DMS79 treated with DMSO at 0.1 percent for 48 hours (cell line): ENCODE results near the gene LIN37.

Experiments used
- DNase-seq: peaks from one replicate; lab custom pipeline; 2025; lab: John Stamatoyannopoulos, UW

The LIN37 gene

DNA sequence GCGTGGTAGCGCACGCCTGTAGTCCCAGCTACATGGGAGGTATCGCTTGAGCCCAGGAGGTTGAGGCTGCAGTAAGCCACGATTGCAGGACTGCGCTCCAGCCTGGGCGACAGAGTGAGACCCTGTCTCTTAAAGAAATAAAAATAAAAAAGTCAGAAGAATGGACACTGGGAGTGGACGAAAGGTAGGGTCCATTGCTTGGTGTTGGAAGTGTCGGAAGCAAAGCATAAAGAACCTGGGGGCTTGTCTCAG is 26.6 kb downstream of the LIN37 start:
- DNase-seq: no peak

DNA sequence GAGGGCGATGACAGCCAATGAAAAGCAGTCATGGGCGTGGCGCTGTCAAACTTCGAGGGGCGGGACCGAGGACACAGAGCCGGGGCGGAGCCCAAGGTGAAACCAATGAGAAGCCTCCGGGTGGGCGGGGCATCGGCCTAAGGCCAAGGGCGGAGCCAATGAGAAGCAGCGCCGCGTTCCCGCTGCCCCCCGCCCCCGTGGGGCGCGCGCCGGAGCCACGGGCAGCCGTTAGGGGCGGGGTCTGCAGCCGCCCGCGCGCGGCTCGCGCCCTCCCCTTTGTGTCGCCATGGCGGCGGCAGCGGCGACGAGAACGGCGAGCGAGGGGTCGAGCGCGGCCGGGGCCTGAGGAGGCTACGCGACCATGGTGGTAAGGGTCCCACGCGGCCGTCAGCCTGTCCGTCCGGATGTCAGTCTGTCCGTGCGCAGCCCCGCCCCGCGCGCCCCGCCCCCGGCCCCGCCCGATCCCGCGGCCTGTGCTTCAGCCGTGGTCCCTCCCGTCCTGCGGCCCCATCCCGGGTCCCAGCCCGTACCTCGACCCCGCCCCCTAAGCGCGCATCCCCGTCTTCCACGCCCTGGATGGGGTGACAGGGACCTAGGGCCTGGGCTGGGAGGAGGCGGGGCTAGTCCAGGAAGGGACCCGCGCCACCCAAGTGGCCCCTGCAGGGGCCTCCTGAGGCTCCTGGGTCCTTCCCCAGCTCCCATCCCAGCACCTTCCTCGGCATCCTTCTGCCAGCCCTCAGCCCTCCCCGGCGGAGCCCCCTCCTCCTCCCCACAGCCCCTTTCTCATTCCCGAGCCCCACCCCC is 27.1 kb downstream of the LIN37 start, which contains the start of gene ARHGAP33:
Gene ARHGAP33 (plus strand): TSS at position 267 of the 804 bp plus-strand sequence. CDS start 95 bp downstream, at position 362.
- peak; percentile 95 for DNase-seq

DNA sequence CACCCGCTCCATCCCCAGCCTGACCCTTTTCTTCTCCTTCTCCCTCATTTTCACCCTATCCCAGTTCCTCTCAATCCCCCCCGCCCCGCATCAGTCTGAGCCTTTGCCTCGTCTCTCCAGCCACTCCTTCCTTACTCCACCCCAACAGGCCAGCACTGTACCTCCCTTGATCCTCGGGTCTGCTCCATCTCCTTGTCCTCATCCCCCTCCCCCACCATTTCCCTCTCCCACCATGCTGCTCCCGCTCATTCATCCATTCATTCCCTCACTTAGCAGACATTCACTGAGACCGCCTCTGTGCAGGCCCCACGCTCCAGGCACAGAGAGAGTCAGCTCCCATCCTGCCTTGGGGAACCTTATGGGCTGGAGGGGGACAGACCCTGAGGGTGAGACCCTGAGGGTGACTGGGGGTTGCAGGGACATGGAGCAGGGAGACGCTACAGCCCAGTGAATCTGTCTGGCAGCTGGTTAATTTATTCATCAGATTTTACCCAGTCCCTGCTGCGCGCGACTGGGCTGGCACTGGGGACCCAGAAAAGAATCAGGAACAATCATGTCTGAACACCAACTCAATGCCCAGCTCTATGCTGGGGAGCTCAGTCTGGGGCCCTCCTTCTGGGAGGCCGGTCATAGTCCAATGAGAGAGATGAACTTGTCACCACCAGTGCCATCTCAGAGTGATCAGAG is 27.9 kb downstream of the LIN37 start:
- DNase-seq: no peak

DNA sequence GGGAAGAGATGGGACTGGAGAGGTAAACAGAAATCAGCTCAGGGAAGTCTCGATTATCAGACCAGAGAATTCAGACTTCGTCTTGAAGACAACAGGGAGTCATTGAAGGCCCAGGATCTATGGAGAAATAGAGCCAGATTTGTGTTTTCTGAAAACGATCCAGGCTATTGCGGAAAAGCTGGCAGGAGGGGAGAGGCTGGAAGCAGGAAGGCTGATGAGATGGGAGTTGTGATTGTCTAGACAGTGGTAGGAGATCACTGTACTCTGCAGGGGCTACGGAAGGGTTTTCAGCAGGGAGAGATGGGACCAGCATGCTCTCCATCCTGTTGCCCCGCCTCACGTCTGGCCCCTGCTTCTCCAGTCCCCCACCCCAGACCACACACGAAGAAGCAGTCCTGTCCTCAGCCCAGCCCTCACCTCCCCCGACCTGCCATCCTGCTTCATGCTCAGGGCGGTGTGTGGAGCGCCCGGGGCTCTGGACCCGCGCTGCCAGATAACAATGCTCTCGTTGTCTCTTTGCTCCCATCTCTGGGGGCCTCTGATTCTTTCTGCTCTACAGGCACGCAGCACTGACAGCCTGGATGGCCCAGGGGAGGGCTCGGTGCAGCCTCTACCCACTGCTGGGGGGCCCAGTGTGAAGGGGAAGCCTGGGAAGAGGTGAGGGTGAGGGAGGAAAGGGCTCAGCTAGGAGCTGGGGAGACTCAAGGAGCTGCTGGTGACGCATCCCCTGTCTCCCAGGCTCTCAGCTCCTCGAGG is 28.9 kb downstream of the LIN37 start:
- no peak for DNase-seq

DNA sequence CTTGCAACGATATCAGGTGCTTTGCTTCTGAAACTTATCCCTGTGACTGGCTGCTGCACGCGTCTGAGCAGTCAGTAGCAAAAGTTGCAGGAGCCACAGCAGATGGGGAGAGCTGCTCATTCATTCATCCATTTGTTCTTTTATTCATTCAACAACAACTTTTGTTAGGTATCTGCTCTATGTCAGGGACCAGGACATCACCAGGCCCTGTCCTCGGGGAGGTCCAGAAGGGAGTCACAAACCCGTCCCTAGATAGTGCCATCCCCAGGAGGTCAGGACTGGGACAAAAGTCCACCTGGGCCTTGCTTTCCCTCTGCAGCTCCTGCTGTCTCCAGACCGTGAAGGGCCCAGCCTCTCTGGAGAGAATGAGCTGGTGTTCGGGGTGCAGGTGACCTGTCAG is 29.6 kb downstream of the LIN37 start:
- no peak for DNase-seq

DNA sequence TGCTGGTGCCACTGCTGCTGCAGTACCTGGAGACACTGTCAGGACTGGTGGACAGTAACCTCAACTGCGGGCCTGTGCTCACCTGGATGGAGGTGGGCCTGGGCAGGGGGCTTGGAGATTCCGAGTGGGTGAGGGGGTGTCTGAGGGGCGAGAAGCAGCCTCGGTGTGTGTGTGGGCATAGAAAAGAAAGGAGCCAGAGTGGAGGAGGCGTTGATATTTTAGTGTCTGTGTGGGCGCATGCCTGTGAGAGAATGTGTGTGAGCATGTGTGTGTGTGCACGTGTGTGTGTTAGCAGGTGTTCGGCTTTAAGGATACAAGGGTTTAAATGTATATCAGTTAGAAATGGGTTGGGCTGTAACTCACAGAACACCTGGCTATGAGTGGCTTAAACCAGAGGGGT is 30.7 kb downstream of the LIN37 start:
- DNase-seq: no peak

DNA sequence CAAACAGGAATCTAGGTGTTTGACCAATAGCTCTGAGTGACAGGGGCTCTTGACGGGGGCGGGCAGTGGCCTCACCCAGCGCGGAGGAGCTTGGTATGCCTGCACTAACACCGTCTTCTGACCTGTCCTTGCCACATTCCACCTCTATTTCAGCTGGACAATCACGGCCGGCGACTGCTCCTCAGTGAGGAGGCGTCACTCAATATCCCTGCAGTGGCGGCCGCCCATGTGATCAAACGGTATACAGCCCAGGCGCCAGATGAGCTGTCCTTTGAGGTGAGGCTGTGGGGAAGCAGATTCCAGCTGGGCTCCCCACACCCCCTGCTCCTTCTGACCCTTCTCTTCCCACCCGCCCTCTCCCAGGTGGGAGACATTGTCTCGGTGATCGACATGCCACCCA is 31.7 kb downstream of the LIN37 start:
- no peak for DNase-seq

DNA sequence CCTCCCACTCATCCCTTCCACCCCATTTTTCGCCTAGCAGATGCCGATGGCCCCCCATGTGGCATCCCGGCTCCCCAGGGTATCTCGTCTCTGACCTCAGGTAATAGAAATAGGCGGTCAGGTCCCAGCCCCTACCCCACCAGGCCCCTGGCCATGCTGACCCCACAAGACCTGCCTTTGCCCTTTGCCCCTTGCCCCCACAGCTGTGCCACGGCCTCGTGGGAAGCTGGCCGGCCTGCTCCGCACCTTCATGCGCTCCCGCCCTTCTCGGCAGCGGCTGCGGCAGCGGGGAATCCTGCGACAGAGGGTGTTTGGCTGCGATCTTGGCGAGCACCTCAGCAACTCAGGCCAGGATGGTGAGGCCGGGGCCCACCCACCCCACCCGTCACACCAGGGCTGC is 32.3 kb downstream of the LIN37 start:
- no peak for DNase-seq

DNA sequence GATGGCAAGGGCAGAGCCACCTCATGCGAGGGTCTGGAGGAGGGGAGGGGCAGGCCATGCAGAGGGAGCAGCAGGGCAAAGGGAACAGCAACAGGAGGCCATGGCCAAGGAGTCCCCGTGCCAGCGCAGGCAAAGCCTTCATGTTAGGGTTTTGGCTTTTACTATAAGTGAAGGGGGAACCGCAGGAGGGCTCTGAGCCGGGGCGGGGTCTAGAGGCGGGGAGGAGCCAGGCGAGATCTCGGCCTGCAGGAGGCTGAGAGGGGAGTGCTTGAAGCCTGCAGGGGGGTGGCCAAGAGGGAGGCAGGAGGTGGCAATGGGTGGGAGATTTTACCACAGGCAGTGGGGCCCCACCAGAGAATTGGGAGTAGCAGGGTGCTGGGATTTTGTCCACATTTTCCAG is 33.3 kb downstream of the LIN37 start:
- no peak for DNase-seq

DNA sequence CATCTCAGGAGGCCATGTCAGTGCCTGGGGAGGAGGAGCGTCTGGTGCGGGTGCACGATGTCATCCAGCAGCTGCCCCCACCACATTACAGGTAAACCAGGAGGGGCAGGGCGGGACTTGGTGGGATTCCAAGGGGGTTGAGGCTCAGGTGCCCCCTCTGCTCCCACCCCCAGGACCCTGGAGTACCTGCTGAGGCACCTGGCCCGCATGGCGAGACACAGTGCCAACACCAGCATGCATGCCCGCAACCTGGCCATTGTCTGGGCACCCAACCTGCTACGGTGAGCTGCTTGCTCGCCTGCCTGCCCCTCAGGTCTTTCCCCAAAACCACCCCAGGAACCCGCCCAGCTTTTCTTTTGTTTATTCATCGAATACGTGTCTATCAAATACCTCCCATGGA is 34.2 kb downstream of the LIN37 start:
- no peak for DNase-seq

DNA sequence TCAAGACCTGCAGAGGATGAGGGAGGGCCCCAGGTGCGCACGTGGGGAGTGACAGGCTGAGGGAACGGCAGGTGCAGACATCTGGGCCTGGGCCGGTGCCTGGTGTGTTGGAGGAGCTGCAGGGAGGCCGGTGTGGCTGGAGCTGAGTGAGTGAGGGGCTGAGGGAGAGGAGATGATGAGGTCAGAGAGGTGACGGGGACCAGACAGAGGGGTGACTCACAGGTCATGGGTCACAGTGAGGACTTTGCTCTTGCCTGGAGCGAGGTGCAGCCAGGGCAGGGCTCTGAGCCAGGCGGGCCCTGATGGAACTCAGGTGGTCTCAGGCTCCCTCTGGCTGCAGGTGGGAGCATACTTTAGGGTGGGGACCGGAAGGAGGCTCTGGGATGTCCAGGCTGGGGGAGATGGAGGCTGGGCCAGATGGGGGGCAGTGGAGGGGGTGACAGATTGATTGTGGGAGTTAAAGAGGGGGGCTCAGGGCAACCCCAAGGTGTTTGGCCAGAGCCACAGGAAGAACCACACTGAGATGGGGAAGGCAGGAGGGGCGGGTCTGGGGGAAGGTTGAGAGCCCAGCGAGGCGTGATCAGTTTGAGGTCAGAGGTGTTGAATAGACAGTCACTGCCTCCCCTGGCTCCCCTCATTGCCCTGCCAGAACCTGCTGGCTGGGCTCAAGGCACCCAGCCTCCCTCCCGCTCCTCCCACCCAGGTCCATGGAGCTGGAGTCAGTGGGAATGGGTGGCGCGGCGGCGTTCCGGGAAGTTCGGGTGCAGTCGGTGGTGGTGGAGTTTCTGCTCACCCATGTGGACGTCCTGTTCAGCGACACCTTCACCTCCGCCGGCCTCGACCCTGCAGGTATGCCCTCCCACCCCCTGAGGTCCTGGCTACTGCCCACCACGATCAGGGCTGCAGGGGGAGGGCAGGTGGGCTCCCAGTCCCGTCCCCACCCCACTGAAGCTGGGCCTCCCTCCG is 35.4 kb downstream of the LIN37 start:
- no peak for DNase-seq

DNA sequence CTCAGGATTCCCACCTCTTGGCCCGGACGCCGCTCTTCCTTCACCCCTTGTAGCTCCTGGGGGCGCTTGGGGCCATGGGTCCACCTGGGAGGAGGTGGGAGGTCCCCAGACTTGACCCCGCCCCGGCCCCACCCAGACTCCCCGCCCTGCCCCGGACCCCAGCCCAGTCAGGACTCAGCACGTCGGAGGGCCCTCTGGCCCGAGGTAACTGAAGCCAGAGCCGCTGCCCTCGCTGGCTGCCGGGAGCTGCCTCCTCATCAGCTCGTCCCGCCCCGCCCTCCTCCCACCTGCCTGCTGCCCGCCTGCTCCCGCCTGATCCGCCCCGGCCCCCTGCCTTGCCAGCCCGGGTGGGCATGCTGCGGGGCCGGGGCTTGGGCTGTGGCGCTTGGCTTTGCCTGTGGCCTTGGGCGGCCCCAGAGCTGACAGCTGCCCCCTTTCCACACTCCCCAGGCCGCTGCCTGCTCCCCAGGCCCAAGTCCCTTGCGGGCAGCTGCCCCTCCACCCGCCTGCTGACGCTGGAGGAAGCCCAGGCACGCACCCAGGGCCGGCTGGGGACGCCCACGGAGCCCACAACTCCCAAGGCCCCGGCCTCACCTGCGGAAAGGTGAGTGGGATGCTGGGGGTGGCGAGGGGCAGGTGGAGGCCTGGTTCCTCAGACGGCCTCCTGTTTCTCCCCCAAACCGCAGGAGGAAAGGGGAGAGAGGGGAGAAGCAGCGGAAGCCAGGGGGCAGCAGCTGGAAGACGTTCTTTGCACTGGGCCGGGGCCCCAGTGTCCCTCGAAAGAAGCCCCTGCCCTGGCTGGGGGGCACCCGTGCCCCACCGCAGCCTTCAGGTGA is 36.3 kb downstream of the LIN37 start:
- DNase-seq: no peak

DNA sequence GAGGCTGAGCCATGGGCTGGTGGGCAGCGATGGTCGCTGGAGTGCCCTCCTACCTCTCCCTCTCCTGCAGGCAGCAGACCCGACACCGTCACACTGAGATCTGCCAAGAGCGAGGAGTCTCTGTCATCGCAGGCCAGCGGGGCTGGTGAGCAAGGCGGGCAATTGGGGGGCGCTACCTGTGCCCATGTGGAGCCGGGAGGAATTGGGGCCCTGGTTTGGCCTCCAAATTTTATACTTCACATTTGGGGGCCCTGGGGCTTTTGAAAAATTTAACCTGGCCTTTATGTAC is 36.9 kb downstream of the LIN37 start:
- DNase-seq: no peak

DNA sequence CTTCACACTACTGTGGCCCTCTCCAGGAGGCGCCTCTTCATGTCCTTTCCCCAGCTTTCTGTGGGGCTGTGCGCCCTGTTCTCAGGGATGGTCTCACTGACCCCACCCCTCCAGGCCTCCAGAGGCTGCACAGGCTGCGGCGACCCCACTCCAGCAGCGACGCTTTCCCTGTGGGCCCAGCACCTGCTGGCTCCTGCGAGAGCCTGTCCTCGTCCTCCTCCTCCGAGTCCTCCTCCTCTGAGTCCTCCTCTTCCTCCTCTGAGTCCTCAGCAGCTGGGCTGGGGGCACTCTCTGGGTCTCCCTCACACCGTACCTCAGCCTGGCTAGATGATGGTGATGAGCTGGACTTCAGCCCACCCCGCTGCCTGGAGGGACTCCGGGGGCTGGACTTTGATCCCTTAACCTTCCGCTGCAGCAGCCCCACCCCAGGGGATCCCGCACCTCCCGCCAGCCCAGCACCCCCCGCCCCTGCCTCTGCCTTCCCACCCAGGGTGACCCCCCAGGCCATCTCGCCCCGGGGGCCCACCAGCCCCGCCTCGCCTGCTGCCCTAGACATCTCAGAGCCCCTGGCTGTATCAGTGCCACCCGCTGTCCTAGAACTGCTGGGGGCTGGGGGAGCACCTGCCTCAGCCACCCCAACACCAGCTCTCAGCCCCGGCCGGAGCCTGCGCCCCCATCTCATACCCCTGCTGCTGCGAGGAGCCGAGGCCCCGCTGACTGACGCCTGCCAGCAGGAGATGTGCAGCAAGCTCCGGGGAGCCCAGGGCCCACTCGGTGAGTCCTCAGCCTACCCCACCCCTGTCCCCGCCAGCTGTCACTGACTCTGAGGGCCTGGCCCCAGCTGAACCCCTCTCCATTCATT is 38.2 kb downstream of the LIN37 start:
- no peak for DNase-seq

DNA sequence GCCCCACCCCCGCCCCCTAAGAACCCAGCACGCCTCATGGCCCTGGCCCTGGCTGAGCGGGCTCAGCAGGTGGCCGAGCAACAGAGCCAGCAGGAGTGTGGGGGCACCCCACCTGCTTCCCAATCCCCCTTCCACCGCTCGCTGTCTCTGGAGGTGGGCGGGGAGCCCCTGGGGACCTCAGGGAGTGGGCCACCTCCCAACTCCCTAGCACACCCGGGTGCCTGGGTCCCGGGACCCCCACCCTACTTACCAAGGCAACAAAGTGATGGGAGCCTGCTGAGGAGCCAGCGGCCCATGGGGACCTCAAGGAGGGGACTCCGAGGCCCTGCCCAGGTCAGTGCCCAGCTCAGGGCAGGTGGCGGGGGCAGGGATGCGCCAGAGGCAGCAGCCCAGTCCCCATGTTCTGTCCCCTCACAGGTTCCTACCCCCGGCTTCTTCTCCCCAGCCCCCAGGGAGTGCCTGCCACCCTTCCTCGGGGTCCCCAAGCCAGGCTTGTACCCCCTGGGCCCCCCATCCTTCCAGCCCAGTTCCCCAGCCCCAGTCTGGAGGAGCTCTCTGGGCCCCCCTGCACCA is 38.9 kb downstream of the LIN37 start:
- no peak for DNase-seq

DNA sequence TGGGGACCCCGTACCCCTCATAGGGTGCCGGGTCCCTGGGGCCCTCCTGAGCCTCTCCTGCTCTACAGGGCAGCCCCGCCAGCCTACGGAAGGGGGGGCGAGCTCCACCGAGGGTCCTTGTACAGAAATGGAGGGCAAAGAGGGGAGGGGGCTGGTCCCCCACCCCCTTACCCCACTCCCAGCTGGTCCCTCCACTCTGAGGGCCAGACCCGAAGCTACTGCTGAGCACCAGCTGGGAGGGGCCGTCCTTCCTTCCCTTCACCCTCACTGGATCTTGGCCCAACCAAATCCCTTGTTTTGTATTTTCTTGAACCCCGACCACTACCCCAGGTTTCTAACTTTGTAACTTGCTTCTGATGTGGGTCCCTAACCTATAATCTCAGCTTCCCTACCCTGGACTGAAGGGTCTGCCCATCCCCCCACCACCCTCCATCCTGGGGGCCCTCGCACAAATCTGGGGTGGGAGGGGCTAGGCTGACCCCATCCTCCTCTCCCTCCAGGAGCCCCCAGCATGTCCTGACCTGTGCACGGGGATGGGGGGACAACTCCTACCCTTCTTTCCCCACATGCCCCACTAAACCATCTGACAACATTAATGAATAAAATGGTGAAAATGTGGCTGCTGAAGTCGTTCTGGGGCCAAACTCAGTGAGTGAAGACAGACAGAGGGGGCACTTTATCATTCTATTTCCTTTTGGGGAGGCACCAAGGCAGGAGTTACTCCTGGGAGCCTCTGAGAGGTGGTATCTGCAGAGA is 40.0 kb downstream of the LIN37 start:
- no peak for DNase-seq

DNA sequence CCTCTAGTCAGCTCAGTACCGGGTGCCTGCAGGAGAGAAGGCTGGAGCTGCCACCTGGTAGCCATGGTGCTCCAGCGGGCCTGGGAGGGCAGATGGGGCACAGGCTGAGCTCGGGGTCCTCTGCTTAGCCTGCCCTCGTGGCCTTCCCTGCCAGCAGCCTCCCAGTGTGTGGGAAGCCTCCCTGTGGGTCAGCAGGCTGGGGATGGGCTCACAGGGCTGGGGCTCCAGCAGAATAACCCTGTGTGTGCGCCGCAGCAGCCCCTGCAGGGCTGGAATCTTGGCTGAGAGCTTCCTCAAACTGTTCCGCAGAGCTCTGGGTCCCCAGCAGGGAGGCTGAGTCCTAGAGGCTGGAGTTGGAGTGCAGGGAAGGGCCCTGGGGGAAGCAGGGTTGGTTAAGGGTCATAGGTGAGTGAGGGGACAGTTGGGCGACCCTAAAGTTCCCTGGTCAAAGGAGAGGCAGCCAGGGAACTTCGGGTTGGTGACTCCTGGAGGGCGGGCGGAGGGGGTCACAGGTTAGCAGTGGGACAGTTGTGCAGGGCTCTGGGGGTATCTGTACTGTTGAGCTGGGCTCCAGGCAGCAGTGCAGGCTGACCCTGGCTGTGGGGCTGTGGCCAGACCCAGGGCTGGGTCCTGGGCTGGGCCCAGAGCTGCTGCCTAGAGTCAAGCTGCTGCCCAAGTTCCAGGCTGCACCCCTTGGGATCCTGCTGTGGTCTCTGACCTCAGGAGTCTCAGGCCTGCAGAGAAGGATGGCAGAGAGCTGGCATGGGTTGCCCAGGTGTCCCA is 41.0 kb downstream of the LIN37 start:
- no peak for DNase-seq
